ENCODE data around the gene ZNF254. TPM values are rescaled to one million over a fixed set of nuclear protein-coding genes. Genes with fewer than 3 reads are reported as not detected.

Gene ZNF254
- total RNA-seq, 3 donors from 2014 or later (not counting 1 experiment from before 2014, with no cell fraction given) = 16.7 to 20.5 (median 19.8) TPM

GRCh38 chr19:24048261-24048660 lies 38.7 kb upstream of the ZNF254 start:
- DNase-seq (no peak), ATAC-seq (no peak)
- no peak overlapping the region for H3K4me3 ChIP-seq (ENCODE audit: low read length)
- no peak for TF ChIP-seq CTCF (IDR thresholded peaks at IDR 0.05)
- H3K36me3 ChIP-seq (ENCODE audit: control insufficient read depth, insufficient read depth, low read length) = peaks cover 51% of the 10 kb centered on the region
- Mint-ChIP-seq H3K27ac (no peak overlapping the region), H3K4me3 (no peak overlapping the region), H3K4me1 (peaks cover 0 to 15% of the 10 kb centered on the region in 2 donors), H3K27me3 (ENCODE audit: low read depth in 2 of 2) (no peaks in the 10 kb centered on the region), H3K9me3 (no peaks in the 10 kb centered on the region), H3K36me3 (peaks cover 27% of the 10 kb centered on the region)
- intact Hi-C loops (cut with micrococcal nuclease) = no loop called here
- no peaks in the 10 kb centered on the region for H3K9me3 ChIP-seq (ENCODE audit: control insufficient read depth, insufficient read depth, low read length)
- H3K27me3 ChIP-seq (ENCODE audit: control insufficient read depth, insufficient read depth, low read length) = no peaks in the 10 kb centered on the region
- H3K27ac ChIP-seq (ENCODE audit: low read length) = no peak overlapping the region
- H3K4me1 ChIP-seq (ENCODE audit: control insufficient read depth, insufficient read depth, low read length) = no peaks in the 10 kb centered on the region
- 97% methylated on average over 10 of the region's 10 CpGs for WGBS (ENCODE audit: insufficient coverage)

- no peaks in the 10 kb centered on the region for H3K27me3 Mint-ChIP-seq (ENCODE audit: low read depth in 2 of 2)
- H3K27me3 ChIP-seq (ENCODE audit: control insufficient read depth, insufficient read depth, low read length) = no peaks in the 10 kb centered on the region
- no peaks in the 10 kb centered on the region for H3K4me1 ChIP-seq (ENCODE audit: control insufficient read depth, insufficient read depth, low read length)
- H3K9me3 Mint-ChIP-seq = no peaks in the 10 kb centered on the region
- intact Hi-C loops (cut with micrococcal nuclease) = no loop called here
- H3K27ac Mint-ChIP-seq = no peak overlapping the region
- H3K27ac ChIP-seq (ENCODE audit: low read length) = no peak overlapping the region
- ATAC-seq = no peak
- H3K4me3 Mint-ChIP-seq = no peak overlapping the region
- DNase-seq = no peak
- 100% methylated on average over 1 of the region's 1 CpG for WGBS (ENCODE audit: insufficient coverage)
- peaks cover 0 to 26% of the 10 kb centered on the region in 2 donors for H3K4me1 Mint-ChIP-seq
- peaks cover 27% of the 10 kb centered on the region for H3K36me3 Mint-ChIP-seq
- H3K4me3 ChIP-seq (ENCODE audit: low read length) = no peak overlapping the region
- H3K36me3 ChIP-seq (ENCODE audit: control insufficient read depth, insufficient read depth, low read length) = peaks cover 54% of the 10 kb centered on the region
- no peaks in the 10 kb centered on the region for H3K9me3 ChIP-seq (ENCODE audit: control insufficient read depth, insufficient read depth, low read length)
- no peak for TF ChIP-seq CTCF (IDR thresholded peaks at IDR 0.05)
These were observed 37.5 kb upstream of the ZNF254 start for GRCh38 chr19:24049537-24049936.

GRCh38 chr19:24051516-24051915 lies 35.5 kb upstream of the ZNF254 start:
- peak overlapping the region in 1 of 2 donors; percentile 4 for H3K27ac Mint-ChIP-seq
- intact Hi-C loops (cut with micrococcal nuclease) = no loop called here
- no peak overlapping the region for H3K27ac ChIP-seq (ENCODE audit: low read length)
- ATAC-seq (no peak), DNase-seq (no peak)
- H3K4me1 ChIP-seq (ENCODE audit: control insufficient read depth, insufficient read depth, low read length) = no peaks in the 10 kb centered on the region
- H3K27me3 ChIP-seq (ENCODE audit: control insufficient read depth, insufficient read depth, low read length) = no peaks in the 10 kb centered on the region
- no peak for TF ChIP-seq CTCF (IDR thresholded peaks at IDR 0.05)
- no peaks in the 10 kb centered on the region for H3K9me3 Mint-ChIP-seq
- WGBS (ENCODE audit: insufficient coverage) = 97% methylated on average over 4 of the region's 4 CpGs
- peaks cover 60% of the 10 kb centered on the region for H3K36me3 ChIP-seq (ENCODE audit: control insufficient read depth, insufficient read depth, low read length)
- peaks cover 27% of the 10 kb centered on the region for H3K36me3 Mint-ChIP-seq
- H3K4me3 ChIP-seq (ENCODE audit: low read length) = no peak overlapping the region
- H3K4me1 Mint-ChIP-seq = peaks cover 6 to 32% of the 10 kb centered on the region in 2 donors
- H3K27me3 Mint-ChIP-seq (ENCODE audit: low read depth in 2 of 2) = no peaks in the 10 kb centered on the region
- no peaks in the 10 kb centered on the region for H3K9me3 ChIP-seq (ENCODE audit: control insufficient read depth, insufficient read depth, low read length)
- H3K4me3 Mint-ChIP-seq = no peak overlapping the region

GRCh38 chr19:24052811-24053210 lies 34.2 kb upstream of the ZNF254 start:
- no peak for TF ChIP-seq CTCF (IDR thresholded peaks at IDR 0.05)
- H3K4me1 ChIP-seq (ENCODE audit: control insufficient read depth, insufficient read depth, low read length) = no peaks in the 10 kb centered on the region
- intact Hi-C loops (cut with micrococcal nuclease) = no loop called here
- no peak overlapping the region for H3K27ac ChIP-seq (ENCODE audit: low read length)
- Mint-ChIP-seq H3K27me3 (ENCODE audit: low read depth in 2 of 2) (no peaks in the 10 kb centered on the region), H3K9me3 (no peaks in the 10 kb centered on the region), H3K36me3 (peaks cover 27% of the 10 kb centered on the region), H3K4me3 (no peak overlapping the region), H3K27ac (no peak overlapping the region), H3K4me1 (peaks cover 19 to 45% of the 10 kb centered on the region in 2 donors)
- ATAC-seq (no peak), DNase-seq (no peak)
- 100% methylated on average over 3 of the region's 3 CpGs for WGBS (ENCODE audit: insufficient coverage)
- H3K36me3 ChIP-seq (ENCODE audit: control insufficient read depth, insufficient read depth, low read length) = peaks cover 64% of the 10 kb centered on the region
- H3K4me3 ChIP-seq (ENCODE audit: low read length) = no peak overlapping the region
- no peaks in the 10 kb centered on the region for H3K9me3 ChIP-seq (ENCODE audit: control insufficient read depth, insufficient read depth, low read length)
- H3K27me3 ChIP-seq (ENCODE audit: control insufficient read depth, insufficient read depth, low read length) = no peaks in the 10 kb centered on the region
